ENCODE data around the gene FOCAD. TPM values are rescaled to one million over a fixed set of nuclear protein-coding genes. Genes with fewer than 3 reads are reported as not detected.

Gene FOCAD
- total and polyA plus RNA-seq, 2 of the 8 experiments (the other 6 are each of a cell fraction or from before 2014, with no cell fraction given) = 22.0 to 38.4 TPM

DNA sequence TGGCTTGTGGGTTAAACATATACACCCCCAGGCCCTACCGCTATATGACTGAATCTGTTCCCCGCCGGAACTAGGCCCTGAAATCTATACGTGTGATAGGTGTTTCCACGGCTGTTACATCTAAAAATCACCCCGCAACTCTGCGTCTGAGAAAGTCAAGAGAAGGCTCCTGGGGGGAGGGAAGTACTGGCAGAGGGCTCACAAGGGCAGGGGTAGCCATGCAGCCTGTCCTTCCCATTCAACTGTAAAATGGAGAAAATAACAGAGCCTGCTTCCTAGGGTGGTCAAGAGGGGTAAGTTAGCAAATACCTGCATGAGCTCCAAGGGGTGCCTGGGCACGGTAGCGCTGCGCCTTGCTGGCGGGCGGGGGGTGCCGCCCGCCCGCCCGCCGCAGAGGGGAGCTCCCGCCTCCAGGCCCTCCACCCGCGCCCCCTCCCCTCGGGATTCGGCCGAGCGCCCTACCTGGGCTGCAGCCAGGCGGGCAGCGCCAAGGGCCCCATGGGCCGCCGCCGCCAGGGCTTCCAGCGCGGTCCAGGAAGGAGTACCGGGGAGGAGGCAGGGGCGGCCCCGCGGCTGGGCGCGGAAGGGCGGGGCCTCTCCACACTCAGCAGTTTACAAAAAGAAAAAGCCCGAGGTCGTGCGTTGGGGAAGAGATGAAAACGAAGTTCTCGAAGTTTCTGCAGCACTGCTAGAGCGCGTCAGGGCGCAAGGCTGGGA lies 347.2 kb downstream of the FOCAD start, which contains the start of gene HACD4 (continued):
- TF ChIP-seq SIN3A (conservative IDR thresholded peaks at IDR 0.05 in 1 of 2, IDR thresholded peaks at IDR 0.05 in 1 of 2; ENCODE audit: low read depth in 1 of 2, low read length in 2 of 2) (no peak), HDAC6 (IDR thresholded peaks at IDR 0.05; ENCODE audit: low read depth, low read length) (no peak), SP4 (IDR thresholded peaks at IDR 0.05; ENCODE audit: low read length) (no peak), RNF2 (IDR thresholded peaks at IDR 0.05; ENCODE audit: borderline replicate concordance, low read depth, low read length, missing control alignments, poor library complexity, severe bottlenecking) (no peak), SP2 (IDR thresholded peaks at IDR 0.05; ENCODE audit: low read length) (no peak), TAF7 (optimal IDR thresholded peaks at IDR 0.05; ENCODE audit: borderline replicate concordance, low read depth, low read length) (peak; percentile 31), NRF1 (IDR thresholded peaks at IDR 0.05; ENCODE audit: low read depth, low read length) (no peak), RBBP5 (IDR thresholded peaks at IDR 0.05; ENCODE audit: borderline replicate concordance, low read depth, low read length) (no peak; the same call in 1 of the 2 replicates), EGR1 (IDR thresholded peaks at IDR 0.05; ENCODE audit: borderline replicate concordance, low read depth, low read length) (no peak), CEBPB (IDR thresholded peaks at IDR 0.05; ENCODE audit: low read depth, low read length) (no peak), BCL11A (IDR thresholded peaks at IDR 0.05; ENCODE audit: low read depth in 2 of 2, low read length in 2 of 2) (no peak), GTF2F1 (IDR thresholded peaks at IDR 0.05; ENCODE audit: borderline replicate concordance, low read depth, low read length) (no peak), ZNF274 (IDR thresholded peaks at IDR 0.05; ENCODE audit: borderline replicate concordance, extremely low read depth, low read length) (no peak), RXRA (IDR thresholded peaks at IDR 0.05; ENCODE audit: insufficient read depth, low read depth, low read length) (no peak), YY1 (IDR thresholded peaks at IDR 0.05; ENCODE audit: low read depth, low read length) (no peak), BACH1 (IDR thresholded peaks at IDR 0.05; ENCODE audit: low read length) (no peak), POLR2AphosphoS5 (IDR thresholded peaks at IDR 0.05; ENCODE audit: low read depth, low read length) (no peak), ASH2L (IDR thresholded peaks at IDR 0.05; ENCODE audit: low read length) (peak; percentile 54), SIX5 (IDR thresholded peaks at IDR 0.05; ENCODE audit: low read depth, low read length) (no peak), TBP (IDR thresholded peaks at IDR 0.05; ENCODE audit: low read depth, low read length) (no peak), EZH2 (IDR thresholded peaks at IDR 0.05; ENCODE audit: low read depth, low read length, severe bottlenecking) (no peak)
- TF ChIP-seq, protein P1, sequence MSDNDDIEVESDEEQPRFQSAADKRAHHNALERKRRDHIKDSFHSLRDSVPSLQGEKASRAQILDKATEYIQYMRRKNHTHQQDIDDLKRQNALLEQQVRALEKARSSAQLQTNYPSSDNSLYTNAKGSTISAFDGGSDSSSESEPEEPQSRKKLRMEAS (IDR thresholded peaks at IDR 0.05) = peak; percentile 59; the same call in 1 of the 2 replicates
- TF ChIP-seq, protein P2, sequence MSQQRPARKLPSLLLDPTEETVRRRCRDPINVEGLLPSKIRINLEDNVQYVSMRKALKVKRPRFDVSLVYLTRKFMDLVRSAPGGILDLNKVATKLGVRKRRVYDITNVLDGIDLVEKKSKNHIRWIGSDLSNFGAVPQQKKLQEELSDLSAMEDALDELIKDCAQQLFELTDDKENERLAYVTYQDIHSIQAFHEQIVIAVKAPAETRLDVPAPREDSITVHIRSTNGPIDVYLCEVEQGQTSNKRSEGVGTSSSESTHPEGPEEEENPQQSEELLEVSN (IDR thresholded peaks at IDR 0.05) = no peak

Data from H1 (cell line).